ENCODE results near the gene DZIP3.

- TF ChIP-seq CTCF (IDR thresholded peaks at IDR 0.05) (no peak), POLR2A (IDR thresholded peaks at IDR 0.05) (no peak)
Observed at GRCh38 chr3:108610651-108611050, 21.1 kb downstream of the DZIP3 start.
